H1 (cell line): ENCODE results near the gene RNF31. TPM values are rescaled to one million over a fixed set of nuclear protein-coding genes. Genes with fewer than 3 reads are reported as not detected.

Source experiments
- ATF2 ChIP-seq: IDR thresholded peaks from 2 replicates; pipeline ENCODE4 v1.6.1; 2012; ENCODE audit warnings: low read length, inconsistent platforms
- BCL11A ChIP-seq, 2 experiments: IDR thresholded peaks; one replicate each; pipeline ENCODE4 v1.6.1; 2011; ENCODE audit warnings: low read depth in 2 of 2, low read length in 2 of 2, mild to moderate bottlenecking in 2 of 2
- CBX8 ChIP-seq: fragments of 300-800, 300-1000 bp; sonication (generic); IDR thresholded peaks from 2 replicates; pipeline ENCODE4 v1.7.1; 2016; ENCODE audit warnings: low read depth, low read length, borderline replicate concordance
- CEBPB ChIP-seq: IDR thresholded peaks from 2 replicates; pipeline ENCODE4 v1.6.1; 2012; ENCODE audit warnings: low read depth, low read length
- CHD2 ChIP-seq: IDR thresholded peaks from 2 replicates; pipeline ENCODE4 v1.6.1; 2012; ENCODE audit warnings: low read length, improper control_type of control experiment
- EGR1 ChIP-seq: IDR thresholded peaks from 2 replicates; pipeline ENCODE4 v1.6.1; 2011; ENCODE audit warnings: low read depth, low read length, borderline replicate concordance
- FOSL1 ChIP-seq: IDR thresholded peaks from 2 replicates; pipeline ENCODE4 v1.6.1; 2011; ENCODE audit warnings: mild to moderate bottlenecking, low read depth, low read length, moderate library complexity; ENCODE audit not compliant: insufficient read depth
- HDAC6 ChIP-seq: IDR thresholded peaks from one replicate; pipeline ENCODE4 v1.7.1; 2012; ENCODE audit warnings: low read depth, mild to moderate bottlenecking, inconsistent platforms, low read length, moderate library complexity
- JUN ChIP-seq: IDR thresholded peaks from 2 replicates; pipeline ENCODE4 v1.6.1; 2011; ENCODE audit warnings: low read depth, mild to moderate bottlenecking, improper control_type of control experiment, low read length
- MAX ChIP-seq: IDR thresholded peaks from 2 replicates; pipeline ENCODE4 v1.6.1; 2012; ENCODE audit warnings: inconsistent platforms
- POLR2AphosphoS5 ChIP-seq: IDR thresholded peaks from 2 replicates; pipeline ENCODE4 v1.6.1; 2011; ENCODE audit warnings: low read depth, low read length
- RNF2 ChIP-seq: fragments of 200-900, 300-1000 bp; sonication (generic); IDR thresholded peaks from 2 replicates; pipeline ENCODE4 v1.7.1; 2016; ENCODE audit warnings: borderline replicate concordance, low read depth, mild to moderate bottlenecking, antibody characterized with exemption, low read length; ENCODE audit not compliant: poor library complexity, severe bottlenecking; ENCODE audit errors: missing control alignments
- YY1 ChIP-seq: IDR thresholded peaks from 2 replicates; pipeline ENCODE4 v1.6.1; 2011; ENCODE audit warnings: low read depth, mild to moderate bottlenecking, low read length
- polyA plus RNA-seq, 7 experiments: library from polyadenylated mRNA; depleted of rRNA in 3 of 7; stranded (reverse) in 5 of 7; unstranded in 2 of 7; fragments of >200 nt in 5 of 7; fragments of 200-250 nt in 2 of 7; gene quantifications; 1 replicate in 5 of 7; 2 replicates in 1 of 7; 4 replicates in 1 of 7; pipeline versions ENCODE4 v1.2.1 to v1.2.3, GENCODE V29; 2011 to 2013; ENCODE audit warnings: missing spikeins in 2 of 7, mixed read lengths in 2 of 7
- total RNA-seq: library from RNA; stranded (reverse); fragmentation: NEBNext Ultra II Directional; extraction: Animal tissue kit (Norgen Biotek cat#: 25700); gene quantifications from 2 replicates; pipeline ENCODE4 v1.2.1, GENCODE V29; 2021

Gene RNF31
- total and polyA plus RNA-seq, 2 of the 8 experiments (the other 6 are each of a cell fraction or from before 2014, with no cell fraction given), result 17.5 to 72.0 TPM

- TF ChIP-seq EGR1 (no peak), FOSL1 (no peak), HDAC6 (no peak), RNF2 (no peak), CBX8 (no peak), JUN (no peak), BCL11A (IDR thresholded peaks at IDR 0.05; ENCODE audit: low read depth in 2 of 2, low read length in 2 of 2) (no peak), ATF2 (no peak), CEBPB (no peak), CHD2 (peak; percentile 34; the same call in 1 of the 2 replicates), POLR2AphosphoS5 (peak; percentile 34; the same call in 1 of the 2 replicates), MAX (no peak), YY1 (no peak)
Measured at GRCh38 chr14:24135834-24136683, 11.2 kb upstream of the RNF31 start, which contains the start of gene PSME1 (continued).
